ENCODE data around the gene PXT1. TPM values are rescaled to one million over a fixed set of nuclear protein-coding genes. Genes with fewer than 3 reads are reported as not detected.

Gene PXT1
- total and polyA plus RNA-seq, 8 donors: 0.06 to 0.08 (median 0.07) TPM; not detected in 4

DNA sequence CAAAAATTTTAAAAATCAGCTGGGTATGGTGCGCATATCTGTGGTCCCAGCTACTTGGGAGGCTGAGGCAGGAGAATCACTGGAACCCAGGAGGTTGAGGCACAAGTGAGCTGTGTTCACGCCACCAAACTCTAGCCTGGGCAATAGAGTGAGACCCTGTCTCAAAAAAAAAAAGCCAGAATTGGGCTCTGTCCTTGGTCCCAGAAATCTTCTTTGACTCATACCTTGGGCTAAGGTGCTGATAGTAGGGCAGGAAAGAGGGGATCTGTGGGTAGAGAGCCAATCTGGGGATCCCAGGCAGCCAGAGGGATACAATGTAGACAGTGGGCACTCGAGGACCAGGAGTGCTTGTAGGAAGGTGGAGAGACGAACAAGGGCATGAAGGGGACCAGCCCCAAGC lies 68.5 kb downstream of the PXT1 start:
- peaks cover 0 to 12% of the 10 kb centered on the region in 2 donors for H3K4me1 ChIP-seq
- TF ChIP-seq, protein P1, sequence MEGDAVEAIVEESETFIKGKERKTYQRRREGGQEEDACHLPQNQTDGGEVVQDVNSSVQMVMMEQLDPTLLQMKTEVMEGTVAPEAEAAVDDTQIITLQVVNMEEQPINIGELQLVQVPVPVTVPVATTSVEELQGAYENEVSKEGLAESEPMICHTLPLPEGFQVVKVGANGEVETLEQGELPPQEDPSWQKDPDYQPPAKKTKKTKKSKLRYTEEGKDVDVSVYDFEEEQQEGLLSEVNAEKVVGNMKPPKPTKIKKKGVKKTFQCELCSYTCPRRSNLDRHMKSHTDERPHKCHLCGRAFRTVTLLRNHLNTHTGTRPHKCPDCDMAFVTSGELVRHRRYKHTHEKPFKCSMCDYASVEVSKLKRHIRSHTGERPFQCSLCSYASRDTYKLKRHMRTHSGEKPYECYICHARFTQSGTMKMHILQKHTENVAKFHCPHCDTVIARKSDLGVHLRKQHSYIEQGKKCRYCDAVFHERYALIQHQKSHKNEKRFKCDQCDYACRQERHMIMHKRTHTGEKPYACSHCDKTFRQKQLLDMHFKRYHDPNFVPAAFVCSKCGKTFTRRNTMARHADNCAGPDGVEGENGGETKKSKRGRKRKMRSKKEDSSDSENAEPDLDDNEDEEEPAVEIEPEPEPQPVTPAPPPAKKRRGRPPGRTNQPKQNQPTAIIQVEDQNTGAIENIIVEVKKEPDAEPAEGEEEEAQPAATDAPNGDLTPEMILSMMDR (IDR thresholded peaks at IDR 0.05): no peak
- H3K27me3 ChIP-seq: no peaks in the 10 kb centered on the region
- peaks cover 0 to 39% of the 10 kb centered on the region in 2 donors for H3K36me3 ChIP-seq
- no peaks in the 10 kb centered on the region for H3K9me3 ChIP-seq
- no peak for DNase-seq
- no peak for ATAC-seq
- intact Hi-C loops (cut with DNase I): no loop called here
- H3K4me3 ChIP-seq: no peak overlapping the region
- no peak overlapping the region for H3K27ac ChIP-seq

DNA sequence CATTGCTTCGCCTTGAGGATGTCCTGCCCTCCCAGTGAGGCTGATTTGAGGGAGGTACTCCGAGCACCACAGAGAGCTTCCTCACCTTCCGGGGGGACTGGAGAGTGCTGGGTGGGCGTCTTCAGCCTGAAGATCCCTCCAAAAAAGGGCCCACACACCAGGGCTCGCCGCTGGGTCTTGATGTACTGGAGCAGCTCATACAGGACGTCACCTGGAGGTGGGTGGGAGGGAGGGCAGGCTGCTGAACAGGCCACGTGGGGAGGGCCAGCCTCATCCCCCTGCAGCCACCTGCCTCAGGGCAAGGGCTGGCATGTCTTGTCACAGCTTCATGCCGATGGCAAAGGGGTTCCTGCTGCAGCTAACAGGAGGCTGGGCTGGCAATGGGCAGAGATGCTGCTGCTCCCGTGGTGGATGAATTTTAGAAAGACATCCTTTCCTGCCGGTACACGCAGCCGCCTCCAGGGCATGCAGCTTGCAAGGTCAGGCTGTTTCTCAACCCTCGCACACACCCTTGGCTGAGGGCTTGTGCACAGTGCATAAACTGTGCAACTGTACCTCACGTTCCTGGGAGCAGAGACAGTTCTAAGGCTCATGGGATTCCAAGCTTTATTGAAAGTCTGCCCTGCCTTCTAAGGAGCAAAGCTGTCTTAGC lies 69.2 kb downstream of the PXT1 start:
- intact Hi-C loops (cut with DNase I): no loop called here
- TF ChIP-seq, protein P1 (IDR thresholded peaks at IDR 0.05): no peak
- Histone ChIP-seq H3K4me3 (no peak overlapping the region), H3K4me1 (peaks cover 0 to 18% of the 10 kb centered on the region in 2 donors), H3K27me3 (no peaks in the 10 kb centered on the region), H3K9me3 (no peaks in the 10 kb centered on the region), H3K27ac (no peak overlapping the region), H3K36me3 (peaks cover 0 to 45% of the 10 kb centered on the region in 2 donors)
- DNase-seq (no peak), ATAC-seq (no peak)

DNA sequence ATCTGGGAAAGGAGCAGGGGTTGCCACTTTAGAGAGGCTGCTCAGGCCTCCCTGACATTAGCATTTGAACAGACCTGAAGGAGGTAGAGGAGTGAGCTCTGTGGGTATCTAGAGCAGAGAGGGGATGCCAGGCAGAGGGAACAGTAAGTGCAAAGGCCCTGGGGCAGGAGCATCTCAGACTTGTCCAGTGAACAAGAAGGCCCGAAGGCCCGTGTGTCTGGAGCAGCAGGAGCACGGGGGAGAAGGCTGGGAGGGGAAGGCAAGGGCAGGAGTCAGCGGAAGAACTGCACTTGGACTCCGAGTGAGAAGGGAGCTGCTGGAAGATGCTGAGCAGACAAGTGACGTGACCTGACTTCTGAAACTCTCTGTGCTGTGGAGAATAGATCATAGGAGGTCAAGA lies 70.6 kb downstream of the PXT1 start:
- DNase-seq (no peak), ATAC-seq (no peak)
- Histone ChIP-seq H3K4me1 (peaks cover 0 to 25% of the 10 kb centered on the region in 2 donors), H3K36me3 (peaks cover 0 to 46% of the 10 kb centered on the region in 2 donors), H3K27me3 (no peaks in the 10 kb centered on the region), H3K27ac (no peak overlapping the region), H3K4me3 (no peak overlapping the region), H3K9me3 (no peaks in the 10 kb centered on the region)
- TF ChIP-seq, protein P1 (IDR thresholded peaks at IDR 0.05): no peak
- intact Hi-C loops (cut with DNase I): no loop called here

DNA sequence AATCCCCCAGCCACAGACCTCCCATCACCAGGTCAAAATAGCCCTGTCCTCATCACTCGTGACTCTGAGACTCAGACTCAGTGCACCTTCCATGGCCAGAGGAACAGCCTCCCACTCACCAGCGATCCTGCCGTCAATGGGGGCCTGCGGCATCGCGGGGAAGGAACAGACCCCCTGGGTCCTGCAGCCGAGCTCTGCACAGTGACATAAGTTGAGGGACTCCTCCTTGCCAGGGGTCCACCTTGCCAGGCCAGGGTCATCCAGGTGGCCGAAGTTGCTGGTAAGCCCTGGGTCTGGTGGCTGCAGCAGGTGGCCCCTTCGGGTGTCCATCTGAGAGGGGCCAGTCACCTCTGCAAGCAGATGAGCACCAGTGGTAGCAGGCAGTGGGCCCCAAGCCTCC lies 71.4 kb downstream of the PXT1 start:
- peaks cover 0 to 49% of the 10 kb centered on the region in 2 donors for H3K36me3 ChIP-seq
- no peak for ATAC-seq
- TF ChIP-seq, protein P1 (IDR thresholded peaks at IDR 0.05): no peak
- no peak overlapping the region for H3K4me3 ChIP-seq
- DNase-seq: no peak
- H3K27ac ChIP-seq: no peak overlapping the region
- no peaks in the 10 kb centered on the region for H3K9me3 ChIP-seq
- no peaks in the 10 kb centered on the region for H3K27me3 ChIP-seq
- intact Hi-C loops (cut with DNase I): no loop called here
- H3K4me1 ChIP-seq: peaks cover 0 to 25% of the 10 kb centered on the region in 2 donors

DNA sequence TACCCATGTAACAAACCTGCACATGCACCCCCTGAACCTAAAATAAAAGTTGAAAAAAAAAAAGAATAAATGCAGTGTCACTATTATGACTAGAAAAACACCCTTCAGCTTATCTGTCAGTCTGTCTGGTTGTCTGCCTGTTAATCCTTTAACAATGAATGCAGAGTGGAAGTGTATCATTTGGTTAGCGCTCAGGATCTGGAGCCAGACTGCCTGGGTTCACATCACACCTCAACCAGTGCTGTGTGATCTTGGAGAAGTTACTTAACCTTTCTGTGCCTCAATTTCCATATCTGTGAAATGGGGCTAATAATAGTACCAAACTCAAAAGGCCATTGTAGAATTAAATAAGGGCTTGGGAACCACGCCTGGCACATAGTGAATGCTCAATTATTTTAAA lies 72.0 kb downstream of the PXT1 start:
- Histone ChIP-seq H3K27ac (no peak overlapping the region), H3K9me3 (no peaks in the 10 kb centered on the region), H3K4me1 (peaks cover 0 to 27% of the 10 kb centered on the region in 2 donors), H3K36me3 (peaks cover 0 to 47% of the 10 kb centered on the region in 2 donors), H3K27me3 (no peaks in the 10 kb centered on the region), H3K4me3 (no peak overlapping the region)
- ATAC-seq: no peak
- intact Hi-C loops (cut with DNase I): no loop called here
- DNase-seq: no peak
- TF ChIP-seq, protein P1 (IDR thresholded peaks at IDR 0.05): no peak
